ENCODE data around the gene GLIS1. TPM values are rescaled to one million over a fixed set of nuclear protein-coding genes. Genes with fewer than 3 reads are reported as not detected.
A peak's percentile ranks its signal among the peaks of the same experiment; 100 is the strongest.

Gene GLIS1
- total RNA-seq, 1 donor from 2014 or later, result 17.4 TPM

DNA sequence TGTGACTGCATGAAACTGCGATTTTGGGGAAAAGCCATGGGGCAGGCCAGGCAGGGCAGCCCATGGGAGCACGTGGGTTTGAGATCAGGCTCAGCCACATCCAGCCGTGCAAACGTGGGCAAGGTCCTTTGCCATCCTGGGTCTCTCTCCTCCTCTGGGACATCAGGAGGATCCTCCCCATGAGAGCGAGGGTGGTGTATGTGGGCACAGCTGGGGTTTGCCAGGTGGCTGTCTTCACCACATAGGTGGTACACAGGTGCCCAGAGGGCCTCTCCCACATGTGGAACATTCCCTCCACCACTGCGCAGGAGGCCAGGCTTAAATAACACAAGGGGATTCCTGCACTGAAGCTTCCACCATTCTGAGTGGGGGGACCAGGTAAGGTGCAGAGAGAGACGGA, 143.1 kb downstream of the GLIS1 start:
- Mint-ChIP-seq H3K4me3 (ENCODE audit: unreplicated experiment) (no peak overlapping the region), H3K27ac (ENCODE audit: unreplicated experiment) (no peak overlapping the region), H3K36me3 (ENCODE audit: low read depth) (peaks cover 6% of the 10 kb centered on the region), H3K27me3 (ENCODE audit: low read depth) (no peaks in the 10 kb centered on the region), H3K4me1 (ENCODE audit: low read depth) (peaks cover 12% of the 10 kb centered on the region), H3K9me3 (ENCODE audit: low read depth) (no peaks in the 10 kb centered on the region)
- TF ChIP-seq CTCF (IDR thresholded peaks at IDR 0.05), result no peak
- peak; percentile 77 for DNase-seq (ENCODE audit: low spot score)

- Mint-ChIP-seq H3K4me1 (ENCODE audit: low read depth) (peaks cover 25% of the 10 kb centered on the region), H3K36me3 (ENCODE audit: low read depth) (peaks cover 10% of the 10 kb centered on the region), H3K9me3 (ENCODE audit: low read depth) (no peaks in the 10 kb centered on the region), H3K27me3 (ENCODE audit: low read depth) (no peaks in the 10 kb centered on the region), H3K4me3 (ENCODE audit: unreplicated experiment) (no peak overlapping the region), H3K27ac (ENCODE audit: unreplicated experiment) (no peak overlapping the region)
- DNase-seq (ENCODE audit: low spot score), result peak; percentile 85
- peak; percentile 4 for TF ChIP-seq CTCF (IDR thresholded peaks at IDR 0.05)
These were observed 144.4 kb downstream of the GLIS1 start for GRCh38 chr1:53594391-53595180.

GRCh38 chr1:53593758-53594380, 145.1 kb downstream of the GLIS1 start:
- peak; percentile 84 for DNase-seq (ENCODE audit: low spot score)
- TF ChIP-seq CTCF (IDR thresholded peaks at IDR 0.05), result peak; percentile 41
- Mint-ChIP-seq H3K4me1 (ENCODE audit: low read depth) (peaks cover 28% of the 10 kb centered on the region), H3K4me3 (ENCODE audit: unreplicated experiment) (no peak overlapping the region), H3K36me3 (ENCODE audit: low read depth) (peaks cover 10% of the 10 kb centered on the region), H3K9me3 (ENCODE audit: low read depth) (no peaks in the 10 kb centered on the region), H3K27me3 (ENCODE audit: low read depth) (no peaks in the 10 kb centered on the region), H3K27ac (ENCODE audit: unreplicated experiment) (no peak overlapping the region)

DNA sequence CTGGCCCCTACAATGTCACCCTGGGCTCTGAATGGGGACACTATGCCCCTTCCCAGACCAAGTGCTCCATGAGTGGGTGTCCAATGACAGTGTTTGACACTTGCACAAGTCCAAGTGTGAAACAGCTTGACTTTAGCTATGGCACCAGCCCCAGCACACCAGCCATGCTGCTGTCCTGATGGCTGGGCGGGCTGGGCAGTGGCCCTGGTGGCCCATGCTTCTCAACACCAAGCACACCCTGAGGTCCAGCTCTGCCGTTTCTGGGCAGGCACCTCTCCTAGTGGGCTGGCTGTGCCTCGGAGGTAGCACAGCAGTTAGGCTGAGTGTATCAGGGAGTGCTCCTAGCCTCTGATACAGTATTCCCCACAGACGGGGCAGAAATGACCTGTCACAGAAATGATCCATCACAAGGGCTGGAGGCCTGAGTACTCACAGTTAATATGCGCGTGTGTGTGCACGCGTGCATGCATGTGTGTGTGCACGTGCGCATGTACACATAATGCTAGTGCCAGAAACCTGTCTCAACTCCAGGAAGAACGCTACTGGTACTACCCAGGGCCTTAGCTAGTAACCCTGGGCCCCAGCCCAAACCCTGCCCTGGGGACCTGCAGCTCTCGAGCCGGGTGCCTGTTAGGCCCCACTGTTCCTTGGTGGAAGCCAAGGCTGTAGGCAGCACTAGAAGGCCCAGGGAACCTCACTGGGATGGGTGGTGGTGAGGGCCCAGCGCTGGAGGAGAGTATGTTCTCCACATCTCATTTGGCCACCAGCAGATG, 145.8 kb downstream of the GLIS1 start:
- Mint-ChIP-seq H3K36me3 (ENCODE audit: low read depth) (peaks cover 13% of the 10 kb centered on the region), H3K4me1 (ENCODE audit: low read depth) (peaks cover 28% of the 10 kb centered on the region), H3K27me3 (ENCODE audit: low read depth) (no peaks in the 10 kb centered on the region), H3K4me3 (ENCODE audit: unreplicated experiment) (no peak overlapping the region), H3K9me3 (ENCODE audit: low read depth) (no peaks in the 10 kb centered on the region), H3K27ac (ENCODE audit: unreplicated experiment) (peak overlapping the region; percentile 19)
- no peak for TF ChIP-seq CTCF (IDR thresholded peaks at IDR 0.05)
- DNase-seq (ENCODE audit: low spot score), result peak; percentile 58

DNA sequence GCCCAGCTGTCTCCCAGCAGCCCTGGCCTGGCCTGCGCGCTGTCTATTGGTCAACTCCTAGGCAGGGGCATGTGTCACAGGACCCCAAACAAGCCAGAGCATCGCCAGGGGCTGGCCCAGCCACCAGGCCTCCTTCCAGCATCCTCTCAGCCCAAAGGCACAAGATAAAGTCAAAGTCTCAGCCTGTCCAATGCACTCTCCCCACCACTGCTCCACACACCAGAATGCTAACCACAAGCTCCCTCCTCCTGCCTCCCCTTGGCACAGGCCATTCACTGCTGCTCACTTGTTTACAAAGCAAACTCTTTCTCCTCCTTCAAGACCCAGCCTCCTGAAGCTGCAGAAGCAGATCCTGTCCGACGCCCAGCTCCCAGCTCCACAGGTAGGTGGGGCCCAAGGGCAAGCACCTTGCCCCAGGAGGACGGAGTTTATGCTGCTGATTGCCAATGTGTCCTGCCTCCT, 146.4 kb downstream of the GLIS1 start:
- H3K4me3 Mint-ChIP-seq (ENCODE audit: unreplicated experiment), result no peak overlapping the region
- peak; percentile 65 for DNase-seq (ENCODE audit: low spot score)
- peak overlapping the region; percentile 19 for H3K27ac Mint-ChIP-seq (ENCODE audit: unreplicated experiment)
- H3K4me1 Mint-ChIP-seq (ENCODE audit: low read depth), result peaks cover 28% of the 10 kb centered on the region
- H3K27me3 Mint-ChIP-seq (ENCODE audit: low read depth), result no peaks in the 10 kb centered on the region
- no peak for TF ChIP-seq CTCF (IDR thresholded peaks at IDR 0.05)
- no peaks in the 10 kb centered on the region for H3K9me3 Mint-ChIP-seq (ENCODE audit: low read depth)
- H3K36me3 Mint-ChIP-seq (ENCODE audit: low read depth), result peaks cover 16% of the 10 kb centered on the region
